ENCODE results near the gene MRGPRE.

MRGPRE gene

DNA sequence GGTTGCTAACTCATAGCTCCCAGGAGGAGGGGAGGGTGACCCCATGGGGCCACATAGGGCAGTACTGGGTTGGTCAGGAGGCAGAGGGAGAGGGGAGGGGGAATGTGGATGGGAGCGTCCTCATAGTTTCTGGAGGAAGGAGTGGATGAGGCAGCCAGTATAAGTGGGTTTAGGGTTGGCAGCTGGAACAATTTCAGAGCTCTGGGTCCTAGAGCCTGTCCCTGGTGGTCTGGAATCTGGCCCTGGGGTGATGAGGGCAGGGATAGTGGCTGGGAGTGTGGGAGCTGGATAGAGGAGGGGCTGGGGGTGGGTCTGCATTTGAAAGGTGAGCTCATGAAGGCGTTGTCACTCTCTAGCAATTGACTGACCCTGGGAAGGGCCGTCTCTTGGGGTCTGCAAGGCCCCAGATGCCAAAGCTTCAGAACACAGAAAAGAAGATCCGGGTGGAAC lies 8.3 kb downstream of the MRGPRE start:
- H3K4me3 ChIP-seq (ENCODE audit: low read length) = no peak overlapping the region
- DNase-seq (ENCODE audit: low read depth) = no peak
- TF ChIP-seq CTCF (conservative IDR thresholded peaks at IDR 0.05; ENCODE audit: low read depth, low read length) = no peak

DNA sequence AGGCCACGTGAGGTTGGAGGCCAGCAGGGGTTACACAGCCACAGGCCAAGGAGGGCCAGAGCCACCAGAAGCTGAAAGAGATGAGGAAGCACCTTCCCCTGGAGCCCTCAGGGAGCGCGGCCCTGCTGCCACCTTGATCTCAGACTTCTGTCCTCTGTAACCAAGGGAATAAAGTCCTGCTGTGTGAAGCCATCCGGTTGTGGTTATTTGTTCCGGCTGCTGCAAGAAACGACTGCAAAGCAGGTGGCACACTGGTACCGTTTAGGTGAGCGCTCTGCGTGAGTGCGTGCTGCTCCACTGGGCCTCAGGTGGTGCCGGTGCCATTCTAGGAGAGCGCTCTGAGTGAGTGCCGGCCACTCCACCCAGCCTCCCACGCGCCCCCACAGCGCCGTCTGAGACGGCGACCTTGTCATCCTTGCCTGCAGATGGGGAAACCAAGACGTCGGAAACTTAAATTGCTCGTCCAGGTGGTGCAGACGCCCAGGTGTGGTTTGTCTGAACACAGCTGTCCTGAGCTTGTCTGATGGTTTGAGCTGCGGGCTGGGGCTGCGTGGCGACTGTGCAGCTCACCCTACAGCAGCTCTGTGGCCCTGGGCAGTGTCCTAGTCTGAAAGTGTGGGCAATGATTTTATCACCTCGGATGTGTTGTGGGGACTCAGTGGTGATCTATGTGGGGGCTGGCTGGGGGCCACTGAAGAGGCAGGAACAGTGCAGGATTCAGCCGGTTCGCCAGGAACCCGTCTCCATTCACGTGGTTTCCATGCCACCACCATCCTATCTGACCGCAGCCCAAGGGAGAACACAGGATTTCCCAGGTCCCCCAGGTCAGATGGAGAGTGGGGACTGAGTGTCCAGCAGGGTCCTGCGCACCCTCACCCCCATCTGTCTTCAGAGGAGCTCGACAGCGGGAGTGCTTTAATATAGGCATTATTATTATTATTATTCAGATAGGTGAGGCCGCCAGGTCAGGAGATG lies 9.0 kb downstream of the MRGPRE start:
- H3K4me3 ChIP-seq (ENCODE audit: low read length) = no peak overlapping the region
- no peak for DNase-seq (ENCODE audit: low read depth)
- TF ChIP-seq CTCF (conservative IDR thresholded peaks at IDR 0.05; ENCODE audit: low read depth, low read length) = no peak

DNA sequence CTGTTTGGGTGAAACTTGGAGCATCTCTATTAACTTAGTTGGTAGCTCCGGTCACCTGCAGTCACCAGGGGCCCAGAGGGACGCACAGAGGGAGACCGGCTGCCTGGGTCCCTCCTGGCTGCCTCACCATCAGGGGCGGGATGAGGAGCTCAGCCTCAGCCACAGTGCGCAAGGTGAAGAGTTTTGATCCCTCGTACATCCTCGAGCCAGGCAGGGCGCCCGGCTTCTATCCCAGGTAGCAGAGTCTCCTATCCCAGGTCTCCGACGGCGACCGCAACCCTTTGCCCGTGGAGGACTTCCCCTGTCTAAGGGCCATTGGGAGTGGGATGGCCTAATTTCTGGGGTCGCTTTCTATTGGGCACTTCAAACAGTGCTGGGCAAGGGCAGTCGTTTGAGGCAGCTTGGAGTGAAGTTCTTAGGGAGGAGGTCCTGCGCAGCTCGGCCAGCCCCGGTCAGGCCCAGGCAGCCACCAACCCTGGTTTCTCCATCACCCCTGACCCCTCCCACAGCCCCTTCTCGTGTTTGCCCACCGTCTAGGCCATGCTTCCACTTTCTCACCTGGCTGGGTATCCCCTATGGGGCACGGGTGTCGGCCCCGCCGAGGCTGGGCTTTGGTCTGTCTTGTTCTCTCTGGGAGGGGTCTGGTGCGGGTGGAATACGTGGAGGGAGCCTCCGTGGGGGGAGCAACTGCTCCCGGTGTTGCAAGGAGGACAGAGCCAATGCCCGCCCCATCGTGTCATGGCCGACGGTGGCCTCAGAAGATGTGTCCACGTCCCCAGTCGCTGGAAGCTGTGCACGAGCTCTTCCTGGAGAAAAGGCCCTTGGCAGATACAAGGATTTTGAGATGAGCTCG lies 10.0 kb downstream of the MRGPRE start:
- no peak for DNase-seq (ENCODE audit: low read depth)
- TF ChIP-seq CTCF (conservative IDR thresholded peaks at IDR 0.05; ENCODE audit: low read depth, low read length) = no peak
- no peak overlapping the region for H3K4me3 ChIP-seq (ENCODE audit: low read length)

DNA sequence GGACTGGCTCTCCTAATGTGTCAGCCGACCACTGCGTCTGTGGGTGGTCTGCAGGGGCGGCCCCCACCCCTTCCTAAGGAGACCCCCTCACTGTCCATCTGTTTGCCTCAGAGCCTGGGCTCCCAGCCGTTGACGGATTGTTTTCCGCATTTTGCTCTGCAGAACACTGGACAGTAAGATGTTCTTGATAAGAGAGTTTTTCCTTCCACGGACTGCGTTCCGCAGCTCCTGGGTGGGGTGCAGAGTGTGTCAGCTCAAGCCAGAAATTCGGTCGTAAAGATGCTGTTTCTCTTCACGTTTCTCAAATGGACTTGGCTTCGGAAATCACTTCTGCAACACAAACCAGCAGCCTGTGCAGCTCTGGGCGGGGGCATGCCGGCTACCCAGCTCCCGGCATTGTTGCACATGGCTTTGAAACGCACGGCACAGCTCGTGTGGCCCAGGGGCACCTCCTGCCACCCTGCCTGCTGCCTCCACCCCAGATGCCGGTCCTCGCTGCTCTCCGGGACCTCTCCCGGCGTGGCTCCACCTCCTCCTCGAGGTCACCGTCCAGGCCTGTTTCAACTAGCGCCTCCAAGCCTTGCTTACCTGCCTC lies 10.7 kb downstream of the MRGPRE start:
- DNase-seq (ENCODE audit: low read depth) = no peak
- no peak for TF ChIP-seq CTCF (conservative IDR thresholded peaks at IDR 0.05; ENCODE audit: low read depth, low read length)
- no peak overlapping the region for H3K4me3 ChIP-seq (ENCODE audit: low read length)

DNA sequence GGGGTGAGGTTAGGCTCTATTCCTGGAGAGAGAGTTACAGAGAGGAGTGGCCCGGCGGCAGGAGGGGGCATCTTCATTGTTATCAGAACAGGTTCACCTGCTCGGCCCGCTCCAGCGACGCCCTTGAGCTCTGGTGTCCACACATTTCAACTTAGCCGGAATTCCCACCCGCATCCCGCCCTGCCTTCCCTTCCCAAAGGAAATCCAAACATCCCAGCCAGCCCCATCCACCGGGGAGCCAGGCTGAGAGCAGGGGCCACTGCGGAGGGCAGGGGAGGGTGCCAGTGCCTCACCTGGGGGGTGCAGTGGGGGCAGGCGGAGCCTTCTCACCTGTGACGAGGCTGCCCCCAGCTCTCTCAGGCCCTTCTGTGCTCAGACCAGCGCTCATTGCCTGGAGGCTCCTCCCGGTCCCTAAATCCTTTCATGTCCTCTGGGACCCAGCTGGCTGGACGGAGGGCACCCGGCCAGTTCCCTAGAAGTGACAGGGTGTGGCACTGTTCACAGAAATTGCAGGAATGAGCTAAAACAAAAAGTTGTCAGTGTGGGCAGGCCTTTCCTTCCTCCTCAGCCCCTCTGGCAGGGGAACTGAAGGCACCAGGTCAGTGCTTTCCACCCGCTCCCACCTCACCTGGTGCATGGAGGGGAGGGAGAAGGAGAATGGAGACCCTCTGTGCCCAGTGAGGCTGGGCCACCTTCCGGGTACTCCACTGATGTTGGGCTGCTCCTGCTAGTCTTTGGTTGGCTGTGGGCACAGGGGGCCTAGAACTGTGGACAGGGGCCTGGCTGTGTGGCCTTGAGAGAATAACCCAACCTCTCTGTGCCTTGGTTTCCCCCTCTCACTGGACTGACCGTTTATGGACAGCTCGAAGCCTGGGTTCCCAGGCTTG lies 11.5 kb downstream of the MRGPRE start:
- H3K4me3 ChIP-seq (ENCODE audit: low read length) = no peak overlapping the region
- TF ChIP-seq CTCF (conservative IDR thresholded peaks at IDR 0.05; ENCODE audit: low read depth, low read length) = no peak
- DNase-seq (ENCODE audit: low read depth) = no peak

DNA sequence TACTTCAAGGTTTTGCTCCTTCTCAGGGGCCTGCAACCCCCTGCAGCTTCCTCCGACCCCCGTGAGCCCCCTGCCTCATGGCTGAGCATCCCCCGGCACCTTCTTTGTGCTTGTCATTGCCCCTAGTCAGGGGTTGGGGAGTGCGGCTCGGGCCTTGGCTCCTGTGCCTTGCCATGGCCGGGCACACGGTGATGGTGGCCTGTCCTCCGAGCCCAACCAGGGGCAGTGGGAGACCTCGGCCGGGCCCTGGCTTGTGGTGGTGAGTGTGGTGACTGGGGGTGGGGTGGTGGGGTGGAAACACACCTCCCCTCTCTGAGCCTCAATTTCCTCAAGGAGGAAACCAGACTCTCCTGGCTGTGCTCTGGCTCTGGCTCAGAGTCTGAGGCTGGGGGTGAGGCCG lies 12.1 kb downstream of the MRGPRE start:
- DNase-seq (ENCODE audit: low read depth) = no peak
- TF ChIP-seq CTCF (conservative IDR thresholded peaks at IDR 0.05; ENCODE audit: low read depth, low read length) = no peak
- no peak overlapping the region for H3K4me3 ChIP-seq (ENCODE audit: low read length)
